ENCODE data around the gene INHBC.

- TF ChIP-seq CTCF (IDR thresholded peaks at IDR 0.05; ENCODE audit: insufficient read depth, low read length) (no peak), GABPA (IDR thresholded peaks at IDR 0.05; ENCODE audit: low read depth) (no peak), POLR2AphosphoS5 (IDR thresholded peaks at IDR 0.05; ENCODE audit: low read depth) (no peak)
Measured at GRCh38 chr12:57388425-57388824, 46.2 kb upstream of the INHBC start.

Data from HL-60 (cell line).